Measurements from ENCODE around the gene TRIP13.
"Not testable (repeated sequence)": the region's sequence is repeated elsewhere in the genome, so short reads cannot be mapped to it uniquely, and the experiment has no call there.

Gene TRIP13

DNA sequence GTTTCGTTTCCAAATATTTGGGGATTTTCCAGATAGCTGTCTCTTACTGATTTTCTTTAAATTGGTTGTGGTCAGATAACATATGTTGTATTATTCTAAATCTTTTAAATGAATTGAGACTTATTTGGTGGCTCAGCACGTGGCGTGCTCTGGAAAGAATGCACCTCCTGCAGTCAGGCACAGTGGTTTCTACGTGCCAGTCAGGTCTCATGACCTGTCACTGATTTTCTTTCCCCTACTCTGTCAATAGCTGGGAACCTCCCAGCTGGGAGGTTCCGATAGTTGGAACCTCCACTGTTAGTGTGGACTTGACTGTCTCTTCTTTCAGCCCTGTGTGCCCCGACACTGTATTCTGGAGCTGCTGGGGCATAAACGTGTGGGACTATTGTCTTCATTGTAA is 27.6 kb downstream of the TRIP13 start:
- DNase-seq (ENCODE audit: low read depth), result no peak

- DNase-seq (ENCODE audit: low read depth), result no peak
Measured at GRCh38 chr5:921456-922435, 29.1 kb downstream of the TRIP13 start.

GRCh38 chr5:922436-923280 is 30.0 kb downstream of the TRIP13 start:
- no peak for DNase-seq (ENCODE audit: low read depth)

DNA sequence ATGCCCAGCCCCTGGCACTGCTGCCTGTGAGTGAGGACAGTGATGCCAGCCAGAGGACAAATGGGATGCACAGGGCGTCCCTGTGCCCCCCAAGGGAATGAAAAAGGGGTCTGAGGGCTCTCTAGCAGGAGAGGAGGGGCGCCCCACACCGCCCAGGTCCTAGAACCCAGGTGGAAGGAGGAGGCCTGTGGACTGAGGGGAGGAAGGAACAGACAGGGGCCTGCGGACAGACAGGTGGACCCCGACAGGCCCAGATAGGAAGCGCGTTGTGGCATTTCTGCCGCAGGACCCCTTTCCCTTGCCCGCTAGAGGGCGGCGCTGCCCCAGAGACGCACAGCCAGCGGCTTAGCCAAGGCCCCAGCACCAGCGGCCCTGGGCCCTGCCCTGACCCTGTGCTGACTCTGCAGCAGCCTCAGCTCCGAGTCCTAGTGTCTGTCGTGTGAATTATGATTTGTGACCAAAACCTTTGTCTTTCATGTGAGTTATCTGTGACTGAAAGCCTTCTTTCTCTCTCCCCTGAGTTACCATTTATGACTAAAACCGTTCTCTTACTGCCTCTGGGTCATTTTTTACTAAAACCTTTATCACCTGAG is 30.7 kb downstream of the TRIP13 start:
- DNase-seq (ENCODE audit: low read depth), result no peak

- DNase-seq (ENCODE audit: low read depth), result no peak
Measured at GRCh38 chr5:926417-927171, 33.9 kb downstream of the TRIP13 start.

DNA sequence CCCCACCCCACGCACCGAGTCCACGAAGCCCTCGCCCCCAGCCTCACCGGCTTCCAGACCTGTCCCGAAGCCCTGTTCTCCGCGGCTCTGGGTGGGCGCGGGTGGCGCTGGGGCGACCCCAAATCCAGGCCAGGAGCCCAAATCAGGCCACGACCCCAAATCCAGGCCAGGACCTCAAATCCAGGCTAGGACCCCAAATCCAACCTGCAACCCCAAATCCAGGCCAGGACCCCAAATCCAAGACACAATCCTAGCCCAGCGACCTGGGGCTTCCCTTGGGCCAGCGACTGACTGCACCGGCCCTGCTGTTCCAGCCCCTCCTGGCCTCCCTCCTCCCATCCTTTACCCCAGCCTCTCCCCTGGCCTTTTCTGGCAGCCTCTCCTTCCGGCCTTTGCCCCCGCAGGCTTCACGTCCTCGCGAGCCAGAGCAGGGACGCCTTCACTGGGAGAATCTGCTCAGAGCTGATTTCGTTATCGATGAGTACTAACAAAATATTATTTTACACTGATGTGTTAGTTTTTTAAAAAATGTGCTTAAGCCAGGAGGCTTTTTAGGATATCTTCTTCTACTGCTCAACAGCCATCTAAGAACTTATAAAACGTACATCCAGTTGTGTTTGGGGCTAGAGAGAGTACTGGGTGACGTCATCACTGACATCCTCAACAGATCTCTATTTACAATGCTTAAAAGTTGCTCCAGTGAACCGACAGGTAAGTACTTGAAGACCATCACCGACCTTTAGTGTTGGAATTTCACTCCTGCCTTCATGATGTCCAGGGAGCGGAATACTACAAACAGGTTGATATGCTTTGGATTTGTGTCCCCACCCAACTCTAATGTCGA is 34.7 kb downstream of the TRIP13 start:
- DNase-seq (ENCODE audit: low read depth), result no peak

DNA sequence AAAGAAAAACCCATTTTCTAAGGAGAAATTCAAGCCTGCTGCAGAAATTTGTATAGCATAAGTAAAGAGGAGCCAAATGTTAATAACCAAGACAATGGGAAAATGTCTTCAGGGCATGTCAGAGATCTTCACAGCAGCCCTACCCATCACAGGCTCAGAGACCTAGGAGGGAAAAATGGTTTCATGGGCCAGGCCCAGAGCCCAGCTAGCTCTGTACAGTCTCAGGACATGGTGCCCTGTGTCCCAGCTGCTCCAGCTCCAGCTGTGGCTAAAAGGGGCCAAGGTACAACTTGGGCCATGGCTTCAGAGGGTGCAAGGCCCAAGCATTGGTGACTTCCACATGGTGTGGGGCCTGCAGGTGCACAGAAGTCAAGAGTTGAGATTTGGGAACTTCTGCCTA is 36.5 kb downstream of the TRIP13 start:
- not testable (repeated sequence) for DNase-seq (ENCODE audit: low read depth)

DNA sequence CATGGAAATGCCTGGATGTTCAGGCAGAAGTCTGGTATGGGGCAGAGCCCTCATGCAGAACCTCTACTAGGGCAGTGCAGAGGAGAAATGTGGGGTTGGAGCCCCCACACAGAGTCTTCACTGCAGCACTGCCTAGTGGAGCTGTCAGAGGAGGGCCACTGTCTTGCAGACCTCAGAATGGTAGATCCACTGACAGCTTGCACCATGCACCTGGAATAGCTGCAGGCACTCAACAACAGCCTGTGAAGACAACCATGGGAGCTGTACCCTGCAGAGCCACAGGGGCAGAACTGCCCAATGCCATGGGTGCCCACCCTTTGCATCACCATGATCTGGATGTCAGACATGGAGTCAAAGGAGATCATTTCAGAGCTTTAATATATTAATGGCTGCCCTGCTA is 36.9 kb downstream of the TRIP13 start:
- DNase-seq (ENCODE audit: low read depth), result no peak

GRCh38 chr5:930866-931265 is 38.2 kb downstream of the TRIP13 start:
- no peak for DNase-seq (ENCODE audit: low read depth)

DNA sequence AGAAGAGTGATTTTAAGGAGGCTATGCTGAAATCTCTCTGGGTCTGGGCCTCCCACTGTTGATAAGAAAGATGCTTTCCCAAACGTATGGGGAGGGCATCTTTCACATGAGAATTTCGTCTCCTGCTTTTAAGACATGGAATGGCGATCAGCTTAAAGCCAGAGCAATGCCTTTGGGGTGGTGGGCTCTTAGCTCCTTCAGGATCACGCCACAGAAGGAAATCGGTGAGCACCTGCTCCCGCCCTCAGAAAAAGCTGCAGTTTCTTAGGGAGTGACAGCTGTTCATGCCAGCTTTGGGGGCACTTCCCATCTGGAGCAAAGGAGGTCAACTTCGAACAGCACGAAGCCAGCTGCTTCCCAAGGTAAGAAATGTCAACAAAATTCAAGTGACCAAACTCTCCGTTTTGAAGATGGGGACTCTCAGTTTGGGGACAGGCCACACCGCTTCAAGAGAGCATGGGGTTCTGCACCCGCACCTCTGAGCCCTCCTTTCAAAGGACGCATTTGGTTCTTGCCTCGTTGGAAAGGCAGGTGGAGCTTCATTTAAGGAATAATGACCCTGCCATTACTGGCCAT is 39.0 kb downstream of the TRIP13 start:
- DNase-seq (ENCODE audit: low read depth), result no peak

GRCh38 chr5:932151-932627 is 39.5 kb downstream of the TRIP13 start:
- no peak for DNase-seq (ENCODE audit: low read depth)

DNA sequence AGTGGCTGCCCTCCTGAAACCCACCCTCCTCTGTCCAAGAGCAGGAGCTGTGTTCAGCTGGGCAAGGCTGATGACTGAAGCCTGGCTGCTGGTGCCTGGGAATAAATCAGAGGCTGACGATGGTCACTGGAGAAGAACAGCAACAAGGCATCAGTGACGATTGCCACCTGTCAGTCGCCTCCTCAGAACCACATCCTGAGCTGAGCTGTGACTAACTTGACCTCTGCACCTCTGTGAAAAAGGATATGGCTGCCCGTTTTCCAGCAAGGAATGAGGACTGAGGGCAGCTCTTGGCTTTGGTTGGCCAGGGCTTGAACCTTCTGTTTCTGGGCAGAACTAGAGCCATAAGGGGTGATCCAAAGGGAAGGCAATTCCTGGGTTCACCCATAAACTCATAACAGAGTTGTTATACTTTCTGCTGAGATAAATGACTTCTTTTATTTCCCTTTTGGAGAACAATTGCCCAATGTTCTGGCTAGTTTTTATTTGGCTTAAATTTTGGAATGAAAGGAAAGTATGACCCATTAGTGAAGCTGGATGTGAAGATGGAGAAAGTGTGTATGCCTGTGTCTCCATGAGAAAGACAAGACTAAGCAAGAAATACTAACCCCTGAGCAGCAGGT is 40.1 kb downstream of the TRIP13 start:
- no peak for DNase-seq (ENCODE audit: low read depth)

DNA sequence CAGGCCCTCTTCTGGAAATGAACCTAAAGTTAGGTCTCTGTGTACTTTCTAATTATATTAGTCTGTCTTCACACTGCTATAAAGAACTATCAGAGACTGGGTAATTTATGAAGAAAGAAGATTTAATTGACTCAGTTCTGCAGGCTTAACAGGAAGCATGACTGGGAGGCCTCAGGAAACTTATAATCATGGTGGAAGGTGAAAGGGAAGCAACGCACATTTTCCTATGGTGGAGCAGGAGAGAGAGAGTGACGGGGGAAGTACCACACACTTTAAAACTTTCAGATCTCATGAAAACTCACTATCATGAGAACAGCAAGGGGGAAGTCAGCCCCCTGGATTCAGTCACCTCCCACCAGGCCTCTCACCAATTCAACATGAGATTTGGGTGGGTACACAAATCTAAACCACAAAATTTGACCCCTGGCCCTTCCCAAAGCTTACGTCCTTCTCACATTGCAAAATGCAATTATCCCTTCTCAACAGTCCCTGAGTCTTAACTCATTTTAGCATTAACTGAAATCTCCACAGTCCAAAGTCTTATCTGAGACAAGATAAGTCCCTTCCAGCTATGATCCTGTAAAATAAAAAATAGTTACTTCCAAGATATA is 40.7 kb downstream of the TRIP13 start:
- DNase-seq (ENCODE audit: low read depth), result no peak

GRCh38 chr5:933951-934350 is 41.3 kb downstream of the TRIP13 start:
- not testable (repeated sequence) for DNase-seq (ENCODE audit: low read depth)

GRCh38 chr5:934381-934967 is 41.8 kb downstream of the TRIP13 start:
- DNase-seq (ENCODE audit: low read depth), result not testable (repeated sequence)

DNA sequence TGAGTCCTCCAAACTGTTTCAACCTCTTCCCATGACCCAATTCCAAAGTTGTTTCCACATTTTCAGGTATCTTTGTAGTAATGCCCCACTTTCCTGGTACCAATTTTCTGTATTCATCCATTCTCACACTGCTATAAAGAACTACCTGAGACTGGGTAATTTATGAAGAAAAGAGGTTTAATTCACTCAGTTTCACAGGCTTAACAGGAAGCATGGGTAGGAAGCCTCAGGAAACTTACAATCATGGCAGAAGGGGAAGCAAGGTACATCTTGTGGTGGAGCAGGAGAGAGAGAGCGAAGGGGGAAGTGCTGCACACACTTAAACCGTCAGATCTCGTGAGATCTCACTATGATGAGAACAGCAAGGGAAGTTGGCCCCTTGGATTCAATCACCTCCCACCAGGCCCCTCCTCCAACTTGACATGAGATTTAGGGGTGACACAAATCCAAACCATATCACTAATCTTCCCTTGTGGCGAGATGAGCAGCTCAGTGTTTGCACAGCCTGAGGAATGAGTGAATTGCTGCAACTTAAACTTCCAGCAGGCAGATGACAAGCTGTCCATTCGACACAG is 42.9 kb downstream of the TRIP13 start:
- DNase-seq (ENCODE audit: low read depth), result no peak

- no peak for DNase-seq (ENCODE audit: low read depth)
Measured at GRCh38 chr5:936149-937144, 43.8 kb downstream of the TRIP13 start.

Measured in HS-27A (cell line).